ENCODE measurements around the gene FLYWCH1.

GRCh38 chr16:2962334-2963073 is 50.8 kb downstream of the FLYWCH1 start:
- TF ChIP-seq EZH2 (IDR thresholded peaks at IDR 0.05; ENCODE audit: borderline replicate concordance, control insufficient read depth, low read depth, low read length) (no peak), SIX5 (IDR thresholded peaks at IDR 0.05; ENCODE audit: low read depth, low read length, severe bottlenecking) (no peak), CREB1 (IDR thresholded peaks at IDR 0.05; ENCODE audit: low read depth) (no peak), NFIC (IDR thresholded peaks at IDR 0.05; ENCODE audit: low read depth, low read length) (no peak), ZBED1 (IDR thresholded peaks at IDR 0.05; ENCODE audit: borderline replicate concordance) (no peak), POLR2A (IDR thresholded peaks at IDR 0.05; ENCODE audit: low read depth, low read length) (no peak), EGR1 (IDR thresholded peaks at IDR 0.05; ENCODE audit: borderline replicate concordance in 1 of 2, low read depth in 2 of 2, low read length in 2 of 2) (no peak), ZBTB33 (IDR thresholded peaks at IDR 0.05) (no peak), FOXK2 (IDR thresholded peaks at IDR 0.05) (no peak), MTA2 (IDR thresholded peaks at IDR 0.05; ENCODE audit: low read depth) (no peak), CTCF (IDR thresholded peaks at IDR 0.05 in 2 of 3, conservative IDR thresholded peaks at IDR 0.05 in 1 of 3; ENCODE audit: control insufficient read depth in 2 of 3, extremely low read depth in 1 of 3, insufficient read depth in 1 of 3, low read depth in 3 of 3, low read length in 3 of 3) (no peak), SRF (IDR thresholded peaks at IDR 0.05; ENCODE audit: low read depth in 2 of 2, low read length in 2 of 2) (no peak), ETV6 (conservative IDR thresholded peaks at IDR 0.05 in 1 of 2, IDR thresholded peaks at IDR 0.05 in 1 of 2; ENCODE audit: borderline replicate concordance in 1 of 2, low read depth in 1 of 2) (no peak), ATF7 (IDR thresholded peaks at IDR 0.05; ENCODE audit: low read depth) (no peak)
